MCF 10A (cell line): Measurements from ENCODE around the gene PTPRR. TPM values are rescaled to one million over a fixed set of nuclear protein-coding genes. Genes with fewer than 3 reads are reported as not detected.

Experiments used
- BruUV-seq: library from RNA; stranded (reverse); fragments of 400-500 nt; replicated peaks from 2 replicates; lab custom pipeline; 2021; lab: Mats Ljungman, UMichigan
- CTCF ChIA-PET: fragments of 300-600 bp; sonication (Branson Sonifier 250); formaldehyde crosslinking; extraction: SDS; loops from one replicate; lab custom pipeline; 2021; ENCODE audit warnings: antibody characterized with exemption, inconsistent platforms; lab: Yijun Ruan, JAX
- POLR2A ChIA-PET: fragments of 300-600, 350-650 bp; sonication (Branson Sonifier 250); formaldehyde crosslinking; extraction: SDS; loops from one replicate; lab custom pipeline; 2020; ENCODE audit warnings: antibody characterized with exemption, inconsistent platforms; lab: Yijun Ruan, JAX
- DNase-seq: peaks from one replicate; pipeline ENCODE4 v3.0.0-alpha.2; 2018; ENCODE audit not compliant: unreplicated experiment
- H3K27ac Mint-ChIP-seq: one replicate; pipeline ENCODE4 v1.8.0; 2022; ENCODE audit warnings: mild to moderate bottlenecking, low read depth, mixed read lengths; ENCODE audit not compliant: unreplicated experiment
- H3K27me3 Mint-ChIP-seq: one replicate; pipeline ENCODE4 v1.8.0; 2022; ENCODE audit warnings: mixed read lengths; ENCODE audit not compliant: insufficient read depth, unreplicated experiment
- H3K36me3 Mint-ChIP-seq: one replicate; pipeline ENCODE4 v1.8.0; 2022; ENCODE audit warnings: mild to moderate bottlenecking, moderate library complexity, mixed read lengths; ENCODE audit not compliant: insufficient read depth, unreplicated experiment
- H3K4me1 Mint-ChIP-seq: one replicate; pipeline ENCODE4 v1.8.0; 2022; ENCODE audit warnings: mixed read lengths; ENCODE audit not compliant: insufficient read depth, unreplicated experiment
- H3K4me3 Mint-ChIP-seq: one replicate; pipeline ENCODE4 v1.8.0; 2022; ENCODE audit warnings: mild to moderate bottlenecking, moderate library complexity, mixed read lengths; ENCODE audit not compliant: unreplicated experiment
- H3K9me3 Mint-ChIP-seq: one replicate; pipeline ENCODE4 v1.8.0; 2022; ENCODE audit warnings: mixed read lengths; ENCODE audit not compliant: unreplicated experiment
- intact Hi-C: fragments of 100-400 bp; cut with micrococcal nuclease; formaldehyde crosslinking; loops from 2 replicates; pipeline ENCODE4 v1.14.1; 2022
- total RNA-seq: library from RNA; stranded (reverse); gene quantifications from 2 replicates; pipeline ENCODE4 v1.2.3, GENCODE V29; 2022
- TF ChIP-seq, protein P1 (sequence below): fragments of 200-600 bp; IDR thresholded peaks from one replicate; pipeline ENCODE4 v1.8.0; 2022; ENCODE audit warnings: antibody characterized with exemption, mild to moderate bottlenecking; ENCODE audit not compliant: unreplicated experiment

PTPRR gene
- total RNA-seq, 1 experiment from 2014 or later = not detected

DNA sequence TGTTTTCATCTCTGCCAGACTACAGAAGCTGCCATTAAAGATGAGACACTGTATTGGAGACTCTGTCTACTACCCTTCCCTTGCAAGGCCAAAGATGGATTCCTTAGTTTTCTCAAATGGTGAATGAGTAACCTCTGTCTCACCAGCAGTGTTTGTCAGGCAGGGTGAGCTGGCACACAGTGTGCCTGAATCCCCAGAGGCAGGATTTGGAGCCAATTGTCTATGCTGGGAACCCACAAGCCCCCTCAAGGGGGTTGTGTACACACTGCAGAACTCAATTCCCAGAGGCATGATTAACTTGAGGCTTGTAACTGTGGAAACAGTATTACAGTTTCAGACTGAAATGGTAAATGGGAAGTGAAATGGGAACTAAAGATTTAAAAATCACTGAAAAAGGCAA is 146.5 kb downstream of the PTPRR start:
- TF ChIP-seq, protein P1, sequence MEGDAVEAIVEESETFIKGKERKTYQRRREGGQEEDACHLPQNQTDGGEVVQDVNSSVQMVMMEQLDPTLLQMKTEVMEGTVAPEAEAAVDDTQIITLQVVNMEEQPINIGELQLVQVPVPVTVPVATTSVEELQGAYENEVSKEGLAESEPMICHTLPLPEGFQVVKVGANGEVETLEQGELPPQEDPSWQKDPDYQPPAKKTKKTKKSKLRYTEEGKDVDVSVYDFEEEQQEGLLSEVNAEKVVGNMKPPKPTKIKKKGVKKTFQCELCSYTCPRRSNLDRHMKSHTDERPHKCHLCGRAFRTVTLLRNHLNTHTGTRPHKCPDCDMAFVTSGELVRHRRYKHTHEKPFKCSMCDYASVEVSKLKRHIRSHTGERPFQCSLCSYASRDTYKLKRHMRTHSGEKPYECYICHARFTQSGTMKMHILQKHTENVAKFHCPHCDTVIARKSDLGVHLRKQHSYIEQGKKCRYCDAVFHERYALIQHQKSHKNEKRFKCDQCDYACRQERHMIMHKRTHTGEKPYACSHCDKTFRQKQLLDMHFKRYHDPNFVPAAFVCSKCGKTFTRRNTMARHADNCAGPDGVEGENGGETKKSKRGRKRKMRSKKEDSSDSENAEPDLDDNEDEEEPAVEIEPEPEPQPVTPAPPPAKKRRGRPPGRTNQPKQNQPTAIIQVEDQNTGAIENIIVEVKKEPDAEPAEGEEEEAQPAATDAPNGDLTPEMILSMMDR = no peak
- CTCF ChIA-PET = no interaction called here
- POLR2A ChIA-PET = no interaction called here

DNA sequence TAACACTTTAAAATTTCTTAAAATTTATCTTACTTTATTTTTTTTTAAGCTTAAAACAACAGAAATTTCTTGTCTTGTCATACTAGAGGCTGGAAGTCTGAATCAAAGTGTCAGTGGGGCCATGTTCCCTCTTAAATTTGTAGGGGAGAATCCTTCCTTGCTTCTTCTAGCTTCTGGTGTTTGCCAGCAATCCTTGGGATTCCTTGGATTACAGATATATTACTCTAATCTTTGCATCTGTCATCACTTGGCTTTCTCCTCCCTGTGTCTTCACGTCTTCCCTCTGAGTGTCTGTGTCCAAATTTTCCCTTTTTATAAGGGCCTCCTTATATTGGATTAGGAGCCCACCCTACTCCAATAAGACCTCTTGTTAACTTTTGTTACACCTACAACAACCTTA is 147.7 kb downstream of the PTPRR start:
- Mint-ChIP-seq H3K27me3 (no peaks in the 10 kb centered on the region), H3K27ac (no peak overlapping the region), H3K36me3 (no peaks in the 10 kb centered on the region), H3K4me3 (no peak overlapping the region), H3K4me1 (peaks cover 4% of the 10 kb centered on the region), H3K9me3 (no peaks in the 10 kb centered on the region)
- DNase-seq = no peak
- POLR2A ChIA-PET = no interaction called here
- no TSS peak for BruUV-seq
- CTCF ChIA-PET = interaction anchor here (0.6 kb wide), 1 partner anchor 22 kb away, joined by 6 read pairs; no protein-coding TSS in a partner anchor
- intact Hi-C loops = no loop called here
- TF ChIP-seq, protein P1 = no peak

More for the DNA sequence above, 146.5 kb downstream of the PTPRR start:
- peaks cover 11% of the 10 kb centered on the region for H3K4me1 Mint-ChIP-seq
- H3K27me3 Mint-ChIP-seq = no peaks in the 10 kb centered on the region
- H3K36me3 Mint-ChIP-seq = no peaks in the 10 kb centered on the region
- intact Hi-C loops = no loop called here
- BruUV-seq = no TSS peak
- H3K27ac Mint-ChIP-seq = peak overlapping the region; percentile 74
- no peaks in the 10 kb centered on the region for H3K9me3 Mint-ChIP-seq
- peak; percentile 35 for DNase-seq
- no peak overlapping the region for H3K4me3 Mint-ChIP-seq

DNA sequence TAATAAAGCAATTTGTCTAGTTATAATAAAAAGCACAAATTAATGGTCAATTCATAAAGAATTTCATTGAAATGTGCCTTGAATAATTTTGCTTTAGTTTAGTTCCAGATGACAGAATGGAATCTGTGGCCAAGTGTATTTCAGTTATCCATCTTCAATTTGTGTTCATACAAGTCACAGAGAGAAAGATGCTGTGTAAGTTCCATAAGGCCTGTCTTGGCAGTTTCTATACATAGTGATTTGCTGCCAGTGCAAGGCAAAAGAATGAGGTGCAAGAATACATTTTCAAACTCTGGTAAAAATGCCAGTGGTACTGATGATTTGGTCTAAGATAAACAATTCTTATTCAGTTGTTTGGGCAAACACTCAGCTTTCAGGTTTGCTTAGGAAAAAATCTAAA is 149.0 kb downstream of the PTPRR start:
- no peaks in the 10 kb centered on the region for H3K27me3 Mint-ChIP-seq
- no peak overlapping the region for H3K27ac Mint-ChIP-seq
- no peaks in the 10 kb centered on the region for H3K36me3 Mint-ChIP-seq
- no TSS peak for BruUV-seq
- H3K4me1 Mint-ChIP-seq = peaks cover 4% of the 10 kb centered on the region
- no peak overlapping the region for H3K4me3 Mint-ChIP-seq
- ChIA-PET POLR2A (no interaction called here), CTCF (no interaction called here)
- intact Hi-C loops = no loop called here
- no peak for DNase-seq
- TF ChIP-seq, protein P1 = no peak
- no peaks in the 10 kb centered on the region for H3K9me3 Mint-ChIP-seq

DNA sequence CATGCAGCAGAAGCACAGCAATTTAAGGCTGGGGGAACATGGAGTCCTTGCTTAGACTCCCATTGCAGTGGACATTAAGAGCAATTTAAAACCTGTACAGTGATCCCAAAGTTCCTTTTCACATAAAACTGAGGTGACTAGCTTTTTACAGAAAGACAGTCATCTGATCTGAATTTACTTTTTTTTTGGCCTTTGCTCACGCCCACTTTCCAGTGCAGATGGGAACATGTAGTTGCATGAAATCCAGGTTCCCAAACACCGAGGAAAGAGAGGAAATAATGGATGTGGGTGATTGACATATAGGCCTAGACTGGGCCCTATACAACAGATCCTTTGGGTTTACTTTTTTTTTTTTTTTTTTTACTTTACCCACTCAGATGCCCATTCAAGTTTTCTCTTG is 156.9 kb downstream of the PTPRR start:
- POLR2A ChIA-PET = interaction anchor here (0.6 to 1.0 kb wide), 2 partner anchors 19 to 55 kb away, joined by 4 to 5 read pairs; no protein-coding TSS in a partner anchor
- Mint-ChIP-seq H3K36me3 (no peaks in the 10 kb centered on the region), H3K27me3 (no peaks in the 10 kb centered on the region), H3K4me1 (peaks cover 6% of the 10 kb centered on the region), H3K27ac (no peak overlapping the region), H3K4me3 (no peak overlapping the region), H3K9me3 (no peaks in the 10 kb centered on the region)
- intact Hi-C loops = no loop called here
- DNase-seq = no peak
- TF ChIP-seq, protein P1 = no peak
- CTCF ChIA-PET = interaction anchor here (0.8 to 1.7 kb wide), 2 partner anchors 34 to 67 kb away, joined by 3 to 4 read pairs; no protein-coding TSS in a partner anchor
- no TSS peak for BruUV-seq
